HUES6 (cell line): ENCODE measurements around the gene CLIC1.
A peak's percentile ranks its signal among the peaks of the same experiment; 100 is the strongest.
"Not testable (repeated sequence)": the region's sequence is repeated elsewhere in the genome, so short reads cannot be mapped to it uniquely, and the experiment has no call there.

Experiments
- H3K27ac ChIP-seq: 2 replicates; pipeline ENCODE4 v1.7.0; 2013; ENCODE audit warnings: low read depth, mild to moderate bottlenecking, low read length, inconsistent platforms
- H3K27me3 ChIP-seq: 2 replicates; pipeline ENCODE4 v1.6.1; 2013; ENCODE audit warnings: low read length; ENCODE audit not compliant: control insufficient read depth, insufficient read depth
- H3K36me3 ChIP-seq: 2 replicates; pipeline ENCODE4 v1.6.1; 2013; ENCODE audit warnings: low read length; ENCODE audit not compliant: control insufficient read depth, insufficient read depth
- H3K4me1 ChIP-seq: 2 replicates; pipeline ENCODE4 v1.6.1; 2013; ENCODE audit warnings: low read length; ENCODE audit not compliant: control insufficient read depth, insufficient read depth
- H3K4me3 ChIP-seq: 2 replicates; pipeline ENCODE4 v1.5.1; 2013; ENCODE audit warnings: low read depth, low read length
- H3K9ac ChIP-seq: one replicate; pipeline ENCODE4 v1.6.1; 2013; ENCODE audit warnings: mild to moderate bottlenecking, low read length
- H3K9me3 ChIP-seq: 2 replicates; pipeline ENCODE4 v1.6.1; 2013; ENCODE audit warnings: low read depth, low read length; ENCODE audit not compliant: control insufficient read depth, insufficient read depth

Gene CLIC1

DNA sequence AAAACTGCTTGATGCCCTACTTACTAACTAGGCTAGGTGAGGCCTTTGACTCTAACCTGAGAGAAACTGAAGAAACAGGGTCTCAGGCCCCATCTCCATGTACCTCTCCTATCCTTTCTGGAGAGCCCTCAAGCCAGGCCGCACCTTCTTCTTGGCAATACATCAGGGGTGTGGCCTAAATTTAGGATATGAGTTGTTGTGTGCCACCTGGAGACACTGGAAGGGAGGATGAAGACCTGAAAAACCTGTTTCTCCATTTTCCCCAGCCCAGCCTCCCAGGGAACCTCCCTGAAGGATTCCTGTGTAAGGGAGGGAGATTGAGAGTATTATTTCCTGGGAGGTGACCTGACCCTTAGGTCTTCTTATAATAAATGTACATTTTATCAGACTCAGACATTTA is 18.1 kb downstream of the CLIC1 start:
- Histone ChIP-seq H3K4me3 (no peak overlapping the region), H3K4me1 (peaks cover 45% of the 10 kb centered on the region), H3K9me3 (no peaks in the 10 kb centered on the region), H3K9ac (no peak overlapping the region), H3K36me3 (no peaks in the 10 kb centered on the region), H3K27ac (no peak overlapping the region), H3K27me3 (no peaks in the 10 kb centered on the region)

DNA sequence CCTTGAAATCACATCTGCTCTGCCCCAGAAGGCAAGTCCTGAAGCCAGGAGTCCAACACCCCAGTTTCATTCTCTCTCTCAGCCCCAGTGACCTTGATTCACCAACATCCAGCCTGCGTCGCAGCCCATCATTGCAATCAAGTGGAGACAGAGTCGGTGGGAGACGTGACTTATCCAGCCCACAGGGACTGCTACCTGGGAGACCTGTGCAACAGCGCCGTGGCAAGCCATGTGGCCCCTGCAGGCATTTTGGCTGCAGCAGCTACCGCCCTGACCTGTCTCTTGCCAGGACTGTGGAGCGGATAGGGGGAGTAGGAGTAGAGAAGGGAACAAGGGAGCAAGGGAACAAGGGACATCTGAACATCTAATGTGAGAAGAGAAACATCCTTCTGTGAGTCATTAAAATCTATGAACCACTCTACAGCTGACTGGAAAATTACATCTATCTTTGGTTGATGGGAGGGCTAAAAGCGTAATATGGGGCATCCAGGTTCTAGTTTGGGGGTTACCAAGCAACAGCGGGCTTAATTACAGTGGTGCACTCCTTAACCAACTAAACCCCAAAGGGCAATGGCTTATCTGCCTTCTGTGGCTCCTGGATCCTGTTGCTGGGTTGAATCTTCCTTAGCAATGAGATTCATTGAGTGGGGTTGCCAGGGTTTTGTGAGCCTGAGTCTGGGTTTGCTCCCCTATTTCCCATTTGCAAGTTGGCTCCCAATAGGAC is 18.7 kb downstream of the CLIC1 start:
- Histone ChIP-seq H3K27ac (no peak overlapping the region), H3K36me3 (no peaks in the 10 kb centered on the region), H3K4me1 (peaks cover 47% of the 10 kb centered on the region), H3K9me3 (no peaks in the 10 kb centered on the region), H3K27me3 (no peaks in the 10 kb centered on the region), H3K4me3 (no peak overlapping the region), H3K9ac (no peak overlapping the region)

DNA sequence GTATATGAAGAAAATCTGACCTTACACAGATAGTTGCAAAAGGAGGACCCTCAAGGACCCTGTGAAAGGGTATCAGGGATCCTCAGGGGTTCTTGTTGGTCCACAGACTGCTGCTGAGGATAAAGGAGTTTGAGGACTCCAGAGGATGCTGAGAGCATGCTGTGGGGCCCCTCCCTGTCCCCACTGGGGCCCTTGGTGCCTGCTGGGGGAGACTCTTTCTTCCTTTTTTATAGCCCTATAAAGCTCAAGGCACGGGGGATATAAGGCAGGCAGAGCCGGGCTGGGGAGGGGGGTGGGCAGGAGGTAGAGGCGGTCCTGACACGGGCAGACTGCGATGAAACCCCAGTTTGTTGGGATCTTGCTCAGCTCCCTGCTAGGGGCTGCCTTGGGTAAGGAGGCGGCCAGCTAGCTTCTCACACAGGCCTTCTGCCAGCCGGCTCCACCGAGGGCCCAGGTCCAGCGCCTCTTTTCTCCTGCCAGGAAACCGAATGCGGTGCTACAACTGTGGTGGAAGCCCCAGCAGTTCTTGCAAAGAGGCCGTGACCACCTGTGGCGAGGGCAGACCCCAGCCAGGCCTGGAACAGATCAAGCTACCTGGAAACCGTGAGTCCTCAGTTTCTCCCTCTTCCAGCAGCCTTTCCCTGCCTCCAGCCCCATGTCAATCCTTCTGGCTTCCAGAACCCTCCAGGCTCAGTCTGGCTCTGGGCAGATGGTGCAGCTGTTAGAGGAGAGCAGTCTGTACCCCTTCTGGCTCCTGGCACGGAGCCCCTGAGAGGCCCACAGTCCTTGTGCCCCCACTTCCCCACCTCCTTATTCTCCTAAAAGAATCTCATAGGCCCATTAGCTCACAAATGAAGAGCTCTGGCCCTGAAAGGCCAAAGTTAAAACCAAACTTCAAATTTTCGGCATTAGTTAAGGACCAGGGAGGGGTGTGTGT is 21.0 kb downstream of the CLIC1 start, which contains the start of gene LY6G6D:
Gene LY6G6D (plus strand): TSS at position 327 of the 937 bp plus-strand sequence. CDS start 8 bp downstream, at position 335.
- peak within 1 kb of the TSS; percentile 51; the same call in 1 of the 2 replicates for H3K27ac ChIP-seq
- peaks cover 59% of the 10 kb centered on the region for H3K4me1 ChIP-seq
- H3K27me3 ChIP-seq, result no peaks in the 10 kb centered on the region
- H3K36me3 ChIP-seq, result no peaks in the 10 kb centered on the region
- no peaks in the 10 kb centered on the region for H3K9me3 ChIP-seq
- H3K9ac ChIP-seq, result no peak within 1 kb of the TSS
- H3K4me3 ChIP-seq, result no peak within 1 kb of the TSS

GRCh38 chr6:31713991-31714684 is 22.2 kb downstream of the CLIC1 start:
- Histone ChIP-seq H3K9me3 (no peaks in the 10 kb centered on the region), H3K4me1 (peaks cover 59% of the 10 kb centered on the region), H3K36me3 (no peaks in the 10 kb centered on the region), H3K4me3 (no peak overlapping the region; the same call in 1 of the 2 replicates), H3K9ac (peak overlapping the region; percentile 27), H3K27ac (peak overlapping the region; percentile 51; the same call in 1 of the 2 replicates), H3K27me3 (no peaks in the 10 kb centered on the region)

DNA sequence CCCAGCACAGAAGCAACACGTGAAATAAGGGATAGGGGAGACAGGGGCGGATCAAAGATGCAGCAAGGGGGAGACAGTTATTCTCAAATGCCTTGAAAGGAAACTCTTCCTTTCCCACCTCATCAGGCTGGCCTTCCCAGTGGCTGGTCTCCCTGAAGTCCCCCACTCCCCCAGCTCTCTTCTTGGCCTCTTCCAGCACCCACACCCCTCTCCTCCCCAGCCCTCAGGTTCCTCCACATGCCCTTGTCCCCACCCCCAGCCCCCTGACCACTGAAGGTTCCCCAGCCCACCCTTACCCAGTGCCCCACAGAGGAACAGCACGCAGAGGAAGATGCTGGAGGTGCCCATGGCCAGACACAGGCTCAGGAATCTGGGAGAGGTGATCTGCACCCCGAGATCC is 22.9 kb downstream of the CLIC1 start:
- no peak overlapping the region; the same call in 1 of the 2 replicates for H3K4me3 ChIP-seq
- H3K9ac ChIP-seq, result peak overlapping the region; percentile 27

GRCh38 chr6:31712296-31712695 is 24.0 kb downstream of the CLIC1 start:
- peaks cover 40% of the 10 kb centered on the region for H3K4me1 ChIP-seq
- no peaks in the 10 kb centered on the region for H3K9me3 ChIP-seq
- H3K4me3 ChIP-seq, result no peak overlapping the region
- H3K36me3 ChIP-seq, result no peaks in the 10 kb centered on the region
- H3K27ac ChIP-seq, result no peak overlapping the region
- no peaks in the 10 kb centered on the region for H3K27me3 ChIP-seq
- no peak overlapping the region for H3K9ac ChIP-seq

More for the DNA sequence above, 22.9 kb downstream of the CLIC1 start:
- H3K27me3 ChIP-seq, result no peaks in the 10 kb centered on the region
- no peaks in the 10 kb centered on the region for H3K9me3 ChIP-seq
- peaks cover 52% of the 10 kb centered on the region for H3K4me1 ChIP-seq
- H3K27ac ChIP-seq, result peak overlapping the region; percentile 51; the same call in 1 of the 2 replicates
- no peaks in the 10 kb centered on the region for H3K36me3 ChIP-seq

GRCh38 chr6:31711233-31711632 is 25.1 kb downstream of the CLIC1 start:
- Histone ChIP-seq H3K36me3 (no peaks in the 10 kb centered on the region), H3K9ac (no peak overlapping the region), H3K4me1 (peaks cover 39% of the 10 kb centered on the region), H3K4me3 (no peak overlapping the region), H3K9me3 (no peaks in the 10 kb centered on the region), H3K27ac (no peak overlapping the region), H3K27me3 (no peaks in the 10 kb centered on the region)

GRCh38 chr6:31710523-31711219 is 25.7 kb downstream of the CLIC1 start:
- H3K27ac ChIP-seq, result no peak overlapping the region
- peaks cover 39% of the 10 kb centered on the region for H3K4me1 ChIP-seq
- no peak overlapping the region for H3K9ac ChIP-seq
- H3K9me3 ChIP-seq, result no peaks in the 10 kb centered on the region
- H3K4me3 ChIP-seq, result no peak overlapping the region
- H3K27me3 ChIP-seq, result no peaks in the 10 kb centered on the region
- no peaks in the 10 kb centered on the region for H3K36me3 ChIP-seq

DNA sequence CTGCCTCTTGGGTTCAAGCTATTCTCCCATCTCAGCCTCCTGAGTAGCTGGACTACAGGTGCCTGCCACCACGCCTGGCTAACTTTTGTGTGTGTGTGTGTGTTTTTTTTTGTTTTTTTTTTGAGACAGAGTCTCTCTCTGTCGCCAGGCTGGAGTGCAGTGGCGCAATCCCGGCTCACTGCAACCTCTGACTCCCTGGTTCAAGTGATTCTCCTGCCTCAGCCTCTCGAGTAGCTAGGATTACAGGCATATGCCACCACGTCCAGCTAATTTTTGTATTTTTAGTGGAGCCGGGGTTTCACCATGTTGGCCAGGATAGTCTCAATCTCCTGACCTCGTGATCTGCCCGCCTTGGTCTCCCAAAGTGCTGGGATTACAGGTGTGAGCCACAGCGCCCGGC is 27.2 kb downstream of the CLIC1 start:
- H3K4me3 ChIP-seq, H3K9me3 ChIP-seq, H3K27ac ChIP-seq, H3K9ac ChIP-seq, H3K27me3 ChIP-seq, H3K36me3 ChIP-seq: not testable (repeated sequence)
- H3K4me1 ChIP-seq, result peaks cover 23% of the 10 kb centered on the region

- Histone ChIP-seq H3K9me3 (no peaks in the 10 kb centered on the region), H3K27me3 (no peaks in the 10 kb centered on the region), H3K4me3 (no peak overlapping the region)
These were observed 28.1 kb downstream of the CLIC1 start for GRCh38 chr6:31708224-31708623.

More at GRCh38 chr6:31708224-31708623, 28.1 kb downstream of the CLIC1 start:
- H3K36me3 ChIP-seq, result no peaks in the 10 kb centered on the region
- no peak overlapping the region for H3K27ac ChIP-seq
- H3K9ac ChIP-seq, result no peak overlapping the region
- H3K4me1 ChIP-seq, result peaks cover 14% of the 10 kb centered on the region; the same call in 1 of the 2 replicates
